ENCODE measurements around the gene TMEM117.

The TMEM117 gene

GRCh38 chr12:43964961-43965360 lies 129.1 kb downstream of the TMEM117 start:
- no peak for DNase-seq
- H3K4me3 ChIP-seq (ENCODE audit: low read depth, low read length) = no peak overlapping the region
- no peaks in the 10 kb centered on the region for H3K36me3 ChIP-seq
- no peaks in the 10 kb centered on the region for H3K27me3 ChIP-seq
- no peaks in the 10 kb centered on the region for H3K4me1 ChIP-seq
- no peak for TF ChIP-seq CTCF (IDR thresholded peaks at IDR 0.05; ENCODE audit: low read depth, low read length)
- H3K9me3 ChIP-seq = no peaks in the 10 kb centered on the region

- Histone ChIP-seq H3K9me3 (no peaks in the 10 kb centered on the region), H3K27me3 (no peaks in the 10 kb centered on the region), H3K4me1 (no peaks in the 10 kb centered on the region), H3K4me3 (ENCODE audit: low read depth, low read length) (no peak overlapping the region), H3K36me3 (no peaks in the 10 kb centered on the region)
- no peak for TF ChIP-seq CTCF (IDR thresholded peaks at IDR 0.05; ENCODE audit: low read depth, low read length)
- no peak for DNase-seq
Measured at GRCh38 chr12:43965899-43966298, 130.0 kb downstream of the TMEM117 start.

GRCh38 chr12:43968736-43969135 lies 132.9 kb downstream of the TMEM117 start:
- no peak for DNase-seq
- no peaks in the 10 kb centered on the region for H3K4me1 ChIP-seq
- no peaks in the 10 kb centered on the region for H3K27me3 ChIP-seq
- H3K9me3 ChIP-seq = no peaks in the 10 kb centered on the region
- H3K4me3 ChIP-seq (ENCODE audit: low read depth, low read length) = no peak overlapping the region
- no peaks in the 10 kb centered on the region for H3K36me3 ChIP-seq
- no peak for TF ChIP-seq CTCF (IDR thresholded peaks at IDR 0.05; ENCODE audit: low read depth, low read length)

GRCh38 chr12:43969882-43970281 lies 134.0 kb downstream of the TMEM117 start:
- Histone ChIP-seq H3K9me3 (no peaks in the 10 kb centered on the region), H3K27me3 (no peaks in the 10 kb centered on the region), H3K4me3 (ENCODE audit: low read depth, low read length) (no peak overlapping the region), H3K4me1 (no peaks in the 10 kb centered on the region), H3K36me3 (no peaks in the 10 kb centered on the region)
- no peak for TF ChIP-seq CTCF (IDR thresholded peaks at IDR 0.05; ENCODE audit: low read depth, low read length)
- DNase-seq = no peak

GRCh38 chr12:43973385-43973784 lies 137.5 kb downstream of the TMEM117 start:
- no peak for DNase-seq
- no peaks in the 10 kb centered on the region for H3K9me3 ChIP-seq
- no peaks in the 10 kb centered on the region for H3K27me3 ChIP-seq
- no peaks in the 10 kb centered on the region for H3K36me3 ChIP-seq
- H3K4me3 ChIP-seq (ENCODE audit: low read depth, low read length) = no peak overlapping the region
- no peak for TF ChIP-seq CTCF (IDR thresholded peaks at IDR 0.05; ENCODE audit: low read depth, low read length)
- H3K4me1 ChIP-seq = no peaks in the 10 kb centered on the region

- no peak overlapping the region for H3K4me3 ChIP-seq (ENCODE audit: low read depth, low read length)
- no peak for TF ChIP-seq CTCF (IDR thresholded peaks at IDR 0.05; ENCODE audit: low read depth, low read length)
- H3K27me3 ChIP-seq = no peaks in the 10 kb centered on the region
- no peaks in the 10 kb centered on the region for H3K4me1 ChIP-seq
- no peaks in the 10 kb centered on the region for H3K36me3 ChIP-seq
- DNase-seq = no peak
- no peaks in the 10 kb centered on the region for H3K9me3 ChIP-seq
Measured at GRCh38 chr12:43973993-43974392, 138.1 kb downstream of the TMEM117 start.

All from BE2C (cell line).